ENCODE results near the gene CFAP100.

DNA sequence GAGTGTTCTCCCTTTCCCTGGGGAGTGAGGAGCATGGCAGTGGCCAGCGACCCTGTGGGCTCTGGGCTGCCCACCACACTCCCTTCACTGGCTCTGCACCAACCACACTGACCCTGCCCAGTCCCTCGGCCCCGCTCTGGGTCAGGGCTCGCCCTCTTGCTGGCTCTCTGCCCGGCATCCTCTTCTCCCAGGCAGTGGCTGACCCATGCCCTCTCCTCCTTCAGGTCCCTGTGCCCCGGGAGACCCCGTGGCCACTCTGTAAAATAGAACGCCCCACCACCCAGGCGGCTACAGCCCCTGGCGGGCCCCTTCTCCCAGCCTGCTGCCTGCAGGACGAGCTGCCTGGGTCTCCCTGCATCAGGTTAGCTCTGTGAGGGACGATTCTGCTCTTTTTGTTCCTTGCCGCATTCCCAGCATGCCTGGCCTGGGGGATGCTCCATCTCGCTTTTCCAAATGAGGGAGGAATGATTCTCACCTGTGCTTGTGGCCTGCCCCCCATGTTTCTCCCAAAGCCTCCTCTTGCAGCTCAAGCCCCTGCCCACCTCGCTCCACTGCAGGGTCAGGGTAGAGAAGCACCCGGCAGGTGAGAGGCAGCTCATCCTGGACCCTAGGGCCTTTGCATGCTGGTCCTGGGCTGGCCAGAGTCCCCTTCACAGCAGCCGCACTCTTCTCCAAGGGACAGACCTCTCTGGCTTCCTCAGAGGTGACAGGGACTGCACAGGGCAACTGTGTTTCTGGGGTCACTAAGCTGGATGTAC is 14.5 kb upstream of the CFAP100 start:
- TF ChIP-seq, protein P1, sequence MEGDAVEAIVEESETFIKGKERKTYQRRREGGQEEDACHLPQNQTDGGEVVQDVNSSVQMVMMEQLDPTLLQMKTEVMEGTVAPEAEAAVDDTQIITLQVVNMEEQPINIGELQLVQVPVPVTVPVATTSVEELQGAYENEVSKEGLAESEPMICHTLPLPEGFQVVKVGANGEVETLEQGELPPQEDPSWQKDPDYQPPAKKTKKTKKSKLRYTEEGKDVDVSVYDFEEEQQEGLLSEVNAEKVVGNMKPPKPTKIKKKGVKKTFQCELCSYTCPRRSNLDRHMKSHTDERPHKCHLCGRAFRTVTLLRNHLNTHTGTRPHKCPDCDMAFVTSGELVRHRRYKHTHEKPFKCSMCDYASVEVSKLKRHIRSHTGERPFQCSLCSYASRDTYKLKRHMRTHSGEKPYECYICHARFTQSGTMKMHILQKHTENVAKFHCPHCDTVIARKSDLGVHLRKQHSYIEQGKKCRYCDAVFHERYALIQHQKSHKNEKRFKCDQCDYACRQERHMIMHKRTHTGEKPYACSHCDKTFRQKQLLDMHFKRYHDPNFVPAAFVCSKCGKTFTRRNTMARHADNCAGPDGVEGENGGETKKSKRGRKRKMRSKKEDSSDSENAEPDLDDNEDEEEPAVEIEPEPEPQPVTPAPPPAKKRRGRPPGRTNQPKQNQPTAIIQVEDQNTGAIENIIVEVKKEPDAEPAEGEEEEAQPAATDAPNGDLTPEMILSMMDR (IDR thresholded peaks at IDR 0.05; ENCODE audit: low read length) = no peak
- TF ChIP-seq EZH2 (IDR thresholded peaks at IDR 0.05; ENCODE audit: borderline replicate concordance, low read length) = no peak

All from OCI-LY1 (cell line).